Cardiac muscle cell (in vitro differentiated cells and primary cell): ENCODE data around the gene GLS. TPM values are rescaled to one million over a fixed set of nuclear protein-coding genes. Genes with fewer than 3 reads are reported as not detected.

Experiments
- DNase-seq, 2 donors: peaks; one replicate each; pipeline versions ENCODE4 v3.0.0 to v3.0.0-alpha.2; 2010 to 2017; ENCODE audit warnings: low read depth in 1 of 2, low spot score in 1 of 2
- H3K27ac ChIP-seq: fragments of 200-600 bp; sonication (generic); 2 replicates; pipeline ENCODE4 v1.5.1; 2016
- H3K27me3 ChIP-seq: fragments of 200-600 bp; sonication (generic); 2 replicates; pipeline ENCODE4 v1.6.0; 2016; ENCODE audit warnings: control low read depth
- H3K36me3 ChIP-seq: fragments of 200-600 bp; sonication (generic); 2 replicates; pipeline ENCODE4 v1.5.1; 2016; ENCODE audit warnings: control low read depth
- H3K4me1 ChIP-seq: fragments of 200-600 bp; sonication (generic); 2 replicates; pipeline ENCODE4 v1.8.1; 2017; ENCODE audit warnings: low read depth, mild to moderate bottlenecking, mixed run types
- H3K4me3 ChIP-seq: fragments of 200-600 bp; sonication (generic); 2 replicates; pipeline ENCODE4 v1.5.1; 2016; ENCODE audit warnings: mild to moderate bottlenecking
- H3K9me3 ChIP-seq: fragments of 200-600 bp; sonication (generic); 2 replicates; pipeline ENCODE4 v1.5.1; 2017; ENCODE audit warnings: low read depth, mild to moderate bottlenecking, control low read depth
- CTCF ChIP-seq: IDR thresholded peaks from 2 replicates; pipeline ENCODE4 v1.5.1; 2012; ENCODE audit warnings: low read depth, mild to moderate bottlenecking, low read length
- polyA plus RNA-seq: library from polyadenylated mRNA; unstranded; fragments of >200 nt; fragmentation: Nextera tagmentation; extraction: Ambion mirVana; gene quantifications from 2 replicates; pipeline ENCODE4 v1.2.1, GENCODE V29; 2016
- total RNA-seq: library from RNA; depleted of rRNA; stranded (reverse); fragments of >200 nt; gene quantifications from 2 replicates; pipeline ENCODE4 v1.2.3, GENCODE V29; 2016

The GLS gene
- total and polyA plus RNA-seq, 2 experiments from 2014 or later, result 35.2 to 80.8 TPM

DNA sequence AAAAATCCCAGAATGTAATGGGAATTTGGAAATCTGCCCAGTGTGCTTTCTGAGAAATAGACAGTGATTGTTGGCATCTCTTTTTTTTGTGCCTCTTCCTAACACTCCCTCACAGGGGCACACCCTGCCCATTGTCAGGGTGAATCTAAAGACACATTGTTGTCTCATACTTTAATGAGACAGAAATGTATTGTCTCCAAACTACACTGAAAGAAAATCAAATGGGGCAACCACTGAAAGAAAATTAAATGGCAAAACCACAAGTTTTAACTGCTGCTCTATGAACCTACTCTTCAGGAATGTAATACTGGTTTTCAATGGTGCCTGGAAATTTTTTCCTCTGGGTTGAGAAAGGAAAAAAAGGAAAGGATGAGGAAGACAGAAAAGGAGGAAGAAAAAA is 43.2 kb upstream of the GLS start:
- Histone ChIP-seq H3K27me3 (no peaks in the 10 kb centered on the region), H3K4me3 (no peak overlapping the region), H3K27ac (no peak overlapping the region), H3K36me3 (no peaks in the 10 kb centered on the region), H3K4me1 (no peaks in the 10 kb centered on the region), H3K9me3 (no peaks in the 10 kb centered on the region)
- peak in 1 of 2 donors; percentile 52 for DNase-seq
- TF ChIP-seq CTCF, result no peak

GRCh38 chr2:190837952-190838361 is 42.7 kb upstream of the GLS start:
- Histone ChIP-seq H3K4me1 (no peaks in the 10 kb centered on the region), H3K27ac (no peak overlapping the region), H3K9me3 (no peaks in the 10 kb centered on the region), H3K36me3 (no peaks in the 10 kb centered on the region), H3K4me3 (no peak overlapping the region), H3K27me3 (no peaks in the 10 kb centered on the region)
- peak in 1 of 2 donors; percentile 57 for DNase-seq
- TF ChIP-seq CTCF, result no peak

- Histone ChIP-seq H3K4me1 (no peaks in the 10 kb centered on the region), H3K36me3 (no peaks in the 10 kb centered on the region), H3K27me3 (no peaks in the 10 kb centered on the region), H3K9me3 (no peaks in the 10 kb centered on the region), H3K27ac (no peak overlapping the region), H3K4me3 (no peak overlapping the region)
- peak in 1 of 2 donors; percentile 84 for DNase-seq
- no peak for TF ChIP-seq CTCF
These were observed 42.1 kb upstream of the GLS start for GRCh38 chr2:190838492-190838910.

DNA sequence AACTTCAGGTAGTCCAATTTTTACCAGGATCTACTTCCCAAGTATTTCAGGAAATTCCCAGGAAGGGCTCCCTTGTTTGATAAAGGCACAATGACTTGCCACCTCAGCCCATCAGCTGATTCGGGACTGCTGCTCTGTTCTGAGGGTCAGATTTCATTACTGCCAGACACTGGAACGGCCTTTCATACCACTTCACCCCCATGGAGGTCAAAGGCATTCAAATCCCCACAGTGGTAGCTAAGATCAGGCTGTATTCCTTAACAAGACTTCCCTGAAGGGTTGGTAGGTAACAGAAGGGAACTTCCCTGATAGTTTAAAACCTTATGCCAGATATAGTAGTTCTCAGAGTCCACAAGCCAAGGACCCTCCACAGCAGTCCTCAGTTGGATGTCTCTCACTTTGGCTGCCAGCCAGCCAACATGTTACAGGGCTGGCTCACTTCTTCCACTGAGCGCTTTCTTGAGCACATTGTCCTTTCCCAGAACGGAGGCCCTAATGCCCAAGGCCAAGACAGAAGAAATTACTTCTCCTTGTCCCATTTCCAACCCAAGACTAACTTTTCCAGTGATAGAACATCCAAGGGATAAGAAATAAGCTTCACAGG is 40.0 kb upstream of the GLS start:
- no peak for TF ChIP-seq CTCF
- no peak for DNase-seq
- H3K4me1 ChIP-seq, result no peaks in the 10 kb centered on the region
- H3K27ac ChIP-seq, result no peak overlapping the region
- H3K9me3 ChIP-seq, result no peaks in the 10 kb centered on the region
- H3K4me3 ChIP-seq, result no peak overlapping the region
- no peaks in the 10 kb centered on the region for H3K36me3 ChIP-seq
- H3K27me3 ChIP-seq, result no peaks in the 10 kb centered on the region

- Histone ChIP-seq H3K4me3 (no peak overlapping the region), H3K36me3 (no peaks in the 10 kb centered on the region), H3K4me1 (no peaks in the 10 kb centered on the region), H3K27me3 (no peaks in the 10 kb centered on the region), H3K9me3 (no peaks in the 10 kb centered on the region), H3K27ac (no peak overlapping the region)
- no peak for TF ChIP-seq CTCF
- DNase-seq, result peak in 1 of 2 donors; percentile 44
These were observed 38.7 kb upstream of the GLS start for GRCh38 chr2:190841707-190842505.
